Measurements from ENCODE around the gene SRP68. TPM values are rescaled to one million over a fixed set of nuclear protein-coding genes. Genes with fewer than 3 reads are reported as not detected.

SRP68 gene
- total and polyA plus RNA-seq, 9 of the 15 experiments (the other 6 are each of a cell fraction or from before 2014, with no cell fraction given) = 29.4 to 92.6 (median 36.2) TPM

DNA sequence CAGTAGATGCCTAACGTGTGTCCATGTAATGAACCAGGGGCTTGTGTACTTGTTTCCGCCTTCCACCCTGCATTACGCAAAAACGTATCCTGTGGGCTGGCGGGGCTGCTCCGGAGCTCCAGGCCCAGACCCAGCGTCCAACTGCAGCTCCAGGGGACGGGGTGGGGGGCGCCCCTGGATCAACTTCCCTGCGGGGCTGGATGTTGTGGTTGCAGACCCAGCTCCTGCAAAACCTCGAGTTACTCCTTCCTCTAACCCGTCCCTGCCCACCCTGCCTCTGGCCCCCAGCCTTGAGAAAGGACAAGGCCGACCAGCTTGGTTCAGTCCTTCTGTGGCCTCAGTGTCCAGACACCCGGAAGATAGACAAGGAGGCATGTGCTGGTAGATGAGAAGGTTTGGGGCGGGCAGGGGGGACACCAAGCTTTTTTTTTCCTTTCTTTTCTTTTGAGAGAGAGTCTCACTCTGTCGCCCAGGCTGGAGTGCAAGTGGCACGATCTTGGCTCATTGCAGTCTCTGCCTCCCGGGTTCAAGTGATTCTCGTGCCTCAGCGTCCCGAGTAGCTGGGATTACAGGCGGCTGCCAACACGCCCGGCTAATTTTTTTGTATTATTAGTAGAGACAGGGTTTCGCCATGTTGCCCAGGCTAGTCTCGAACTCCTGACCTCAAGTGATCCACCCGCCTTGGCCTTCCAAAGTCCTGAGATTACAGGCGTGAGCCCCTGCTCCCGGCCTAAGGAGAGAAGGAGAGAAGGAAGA is 32.0 kb upstream of the SRP68 start:
- peak overlapping the region; percentile 95 for H3K4me2 ChIP-seq (ENCODE audit: insufficient read depth, low read length)
- H3K9me1 ChIP-seq (ENCODE audit: control insufficient read depth, insufficient read depth, low read length) = peaks cover 2% of the 10 kb centered on the region
- peak overlapping the region; percentile 79 for H3K27ac ChIP-seq (ENCODE audit: extremely low read depth, low read depth, low read length)
- in situ Hi-C loops (cut with MboI) (no loop called here), intact Hi-C loops (cut with micrococcal nuclease) (no loop called here)
- H3K79me2 ChIP-seq (ENCODE audit: control insufficient read depth, insufficient read depth, low read length) = peaks cover 11% of the 10 kb centered on the region
- DNase-seq (ENCODE audit: extremely low read depth in 1 of 4, low spot score in 3 of 4) (no peak), FAIRE-seq (no peak), ATAC-seq (no peak)
- H3K27me3 ChIP-seq (ENCODE audit: control insufficient read depth in 2 of 2, insufficient read depth in 2 of 2, low read length in 2 of 2) = no peaks in the 10 kb centered on the region
- ChIA-PET CTCF (ENCODE audit: low intra/inter-chr PET ratio) (no interaction called here), POLR2A (interaction anchor here (0.7 to 1.1 kb wide), 5 partner anchors 14 to 371 kb away, joined by 3 to 5 read pairs (median 3); no protein-coding TSS in a partner anchor)
- WGBS (ENCODE audit: insufficient coverage, low coverage, missing lambda C conversion rate) = 80% methylated on average over 22 of the region's 29 CpGs
- no peaks in the 10 kb centered on the region for H3K9me3 ChIP-seq (replicated peaks; ENCODE audit: control insufficient read depth, insufficient read depth, low read depth, low read length)
- H3K36me3 ChIP-seq (ENCODE audit: control insufficient read depth, insufficient read depth, low read length) = peaks cover 23% of the 10 kb centered on the region; the same call in 2 of the 3 replicates
- peaks cover 12 to 15% of the 10 kb centered on the region in 2 experiments for H3K4me1 ChIP-seq (replicated peaks in 1 of 2; ENCODE audit: control insufficient read depth in 2 of 2, insufficient read depth in 2 of 2, low read length in 2 of 2)
- TSS peak; percentile 99 for BruUV-seq (replicated peaks)
- H2AFZ ChIP-seq (ENCODE audit: low read depth, low read length) = peak overlapping the region; percentile 99
- peak overlapping the region; percentile 81 to 95 for H3K9ac ChIP-seq (ENCODE audit: insufficient read depth in 1 of 2, low read depth in 2 of 2, low read length in 2 of 2)
- H3K4me3 ChIP-seq = peak overlapping the region; percentile 88
- no peaks in the 10 kb centered on the region for H4K20me1 ChIP-seq (replicated peaks; ENCODE audit: control insufficient read depth, insufficient read depth, low read length)
- 0 out of 2 replicates have a peak, but pooled peaks have one; percentile 5 for TF ChIP-seq NFRKB (IDR thresholded peaks at IDR 0.05; ENCODE audit: low read depth)
- TF ChIP-seq ATF7 (IDR thresholded peaks at IDR 0.05) = no peak
- TF ChIP-seq, protein P1, sequence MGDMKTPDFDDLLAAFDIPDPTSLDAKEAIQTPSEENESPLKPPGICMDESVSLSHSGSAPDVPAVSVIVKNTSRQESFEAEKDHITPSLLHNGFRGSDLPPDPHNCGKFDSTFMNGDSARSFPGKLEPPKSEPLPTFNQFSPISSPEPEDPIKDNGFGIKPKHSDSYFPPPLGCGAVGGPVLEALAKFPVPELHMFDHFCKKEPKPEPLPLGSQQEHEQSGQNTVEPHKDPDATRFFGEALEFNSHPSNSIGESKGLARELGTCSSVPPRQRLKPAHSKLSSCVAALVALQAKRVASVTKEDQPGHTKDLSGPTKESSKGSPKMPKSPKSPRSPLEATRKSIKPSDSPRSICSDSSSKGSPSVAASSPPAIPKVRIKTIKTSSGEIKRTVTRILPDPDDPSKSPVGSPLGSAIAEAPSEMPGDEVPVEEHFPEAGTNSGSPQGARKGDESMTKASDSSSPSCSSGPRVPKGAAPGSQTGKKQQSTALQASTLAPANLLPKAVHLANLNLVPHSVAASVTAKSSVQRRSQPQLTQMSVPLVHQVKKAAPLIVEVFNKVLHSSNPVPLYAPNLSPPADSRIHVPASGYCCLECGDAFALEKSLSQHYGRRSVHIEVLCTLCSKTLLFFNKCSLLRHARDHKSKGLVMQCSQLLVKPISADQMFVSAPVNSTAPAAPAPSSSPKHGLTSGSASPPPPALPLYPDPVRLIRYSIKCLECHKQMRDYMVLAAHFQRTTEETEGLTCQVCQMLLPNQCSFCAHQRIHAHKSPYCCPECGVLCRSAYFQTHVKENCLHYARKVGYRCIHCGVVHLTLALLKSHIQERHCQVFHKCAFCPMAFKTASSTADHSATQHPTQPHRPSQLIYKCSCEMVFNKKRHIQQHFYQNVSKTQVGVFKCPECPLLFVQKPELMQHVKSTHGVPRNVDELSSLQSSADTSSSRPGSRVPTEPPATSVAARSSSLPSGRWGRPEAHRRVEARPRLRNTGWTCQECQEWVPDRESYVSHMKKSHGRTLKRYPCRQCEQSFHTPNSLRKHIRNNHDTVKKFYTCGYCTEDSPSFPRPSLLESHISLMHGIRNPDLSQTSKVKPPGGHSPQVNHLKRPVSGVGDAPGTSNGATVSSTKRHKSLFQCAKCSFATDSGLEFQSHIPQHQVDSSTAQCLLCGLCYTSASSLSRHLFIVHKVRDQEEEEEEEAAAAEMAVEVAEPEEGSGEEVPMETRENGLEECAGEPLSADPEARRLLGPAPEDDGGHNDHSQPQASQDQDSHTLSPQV (IDR thresholded peaks at IDR 0.05) = peak; percentile 30
- no peak for TF ChIP-seq ZFP30 (CRISPR knock-in tag; IDR thresholded peaks at IDR 0.05; ENCODE audit: borderline replicate concordance)
- TF ChIP-seq RBFOX2 (IDR thresholded peaks at IDR 0.05; ENCODE audit: low read depth, low read length) = peak; percentile 58
- TF ChIP-seq TEAD1 (CRISPR knock-in tag; IDR thresholded peaks at IDR 0.05) = 0 out of 4 replicates have a peak, but pooled peaks of 1 of the 2 experiments have one; percentile 9
